ENCODE measurements around the gene ALG14.
"Not testable (repeated sequence)": the region's sequence is repeated elsewhere in the genome, so short reads cannot be mapped to it uniquely, and the experiment has no call there.

Gene ALG14

DNA sequence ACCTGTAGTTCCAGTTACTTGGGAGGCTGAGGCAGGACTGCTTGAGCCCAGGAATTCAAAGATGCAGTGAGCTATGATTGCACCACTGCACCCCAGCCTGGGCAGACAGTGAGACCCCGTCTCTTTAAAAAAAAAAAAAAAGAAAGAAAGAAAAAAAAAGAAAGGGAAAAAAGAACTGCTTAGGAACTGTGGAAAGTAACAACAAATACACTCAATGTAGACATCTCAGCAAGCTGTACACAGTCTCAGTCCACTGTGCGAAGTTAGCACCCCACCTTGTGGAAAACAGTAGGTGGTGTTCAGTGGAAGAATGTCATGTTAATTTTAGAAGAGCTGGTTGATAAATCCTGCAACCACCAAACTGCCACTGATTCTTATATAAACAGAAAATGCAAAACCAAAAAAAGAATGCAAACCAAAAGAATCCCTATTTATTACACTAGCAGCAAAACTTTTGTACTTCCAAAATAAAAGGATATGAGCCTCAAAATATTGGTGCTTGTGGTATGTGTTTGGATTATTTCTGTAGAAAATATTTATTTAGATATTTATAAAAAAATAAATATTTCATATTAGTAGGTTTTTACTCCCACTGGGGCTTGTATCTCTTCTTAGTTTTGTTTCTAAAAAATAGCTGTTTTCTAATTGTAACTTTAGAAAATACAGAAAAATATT lies 31.1 kb downstream of the ALG14 start:
- DNase-seq = peak; percentile 27 to 40

DNA sequence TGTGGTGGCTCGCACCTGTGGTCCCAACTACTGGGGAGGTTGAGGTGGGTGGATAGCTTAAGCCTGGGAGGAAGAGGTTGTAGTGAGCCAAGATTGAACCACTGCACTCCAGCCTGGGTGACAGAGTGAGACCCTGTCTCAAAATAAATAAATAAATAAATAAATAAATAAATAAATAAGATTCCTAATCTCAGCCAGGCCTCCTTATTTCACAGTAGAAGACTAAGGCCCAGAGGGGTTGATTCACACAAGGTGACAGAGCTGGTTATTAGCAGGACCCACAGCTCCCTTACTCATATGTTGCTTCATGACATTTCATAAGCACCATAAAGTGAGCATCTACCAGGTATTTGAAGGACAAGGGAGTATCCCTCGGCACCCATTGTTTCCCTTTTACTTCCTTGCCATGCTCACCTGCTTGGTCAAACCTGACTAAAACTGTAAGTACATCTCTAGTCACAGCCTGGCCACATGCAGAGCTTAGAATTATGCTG lies 32.7 kb downstream of the ALG14 start:
- no peak for DNase-seq

DNA sequence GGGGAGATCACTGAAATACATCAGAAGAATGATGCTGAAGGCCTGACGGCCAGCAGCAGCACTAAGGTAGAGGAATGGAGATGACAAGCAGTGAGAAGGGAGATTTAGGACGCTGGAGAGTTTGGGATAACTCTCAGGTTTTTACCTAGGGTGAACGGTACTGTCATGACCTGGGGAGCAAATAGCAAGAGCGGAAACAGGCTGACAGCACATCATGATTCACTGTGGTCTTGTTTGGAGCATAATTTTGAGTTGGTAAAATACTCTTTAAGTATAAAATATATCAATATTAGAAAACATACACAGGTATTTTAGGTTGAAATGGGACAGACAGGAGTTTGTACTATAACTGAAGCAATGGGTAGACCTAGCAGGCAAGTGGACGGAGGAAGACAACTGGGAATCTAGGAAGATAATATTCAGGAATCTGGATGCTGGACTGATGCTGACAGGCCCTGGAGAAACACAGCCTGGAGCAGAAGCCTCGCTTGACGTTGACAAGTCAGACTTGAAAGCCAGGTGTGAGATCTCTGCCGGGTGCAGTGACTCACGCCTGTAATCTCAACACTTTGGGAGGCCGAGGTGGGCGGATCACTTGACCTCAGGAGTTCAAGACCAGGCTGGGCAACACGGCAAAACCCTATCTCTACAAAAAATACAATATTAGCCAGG lies 33.3 kb downstream of the ALG14 start:
- no peak for DNase-seq

DNA sequence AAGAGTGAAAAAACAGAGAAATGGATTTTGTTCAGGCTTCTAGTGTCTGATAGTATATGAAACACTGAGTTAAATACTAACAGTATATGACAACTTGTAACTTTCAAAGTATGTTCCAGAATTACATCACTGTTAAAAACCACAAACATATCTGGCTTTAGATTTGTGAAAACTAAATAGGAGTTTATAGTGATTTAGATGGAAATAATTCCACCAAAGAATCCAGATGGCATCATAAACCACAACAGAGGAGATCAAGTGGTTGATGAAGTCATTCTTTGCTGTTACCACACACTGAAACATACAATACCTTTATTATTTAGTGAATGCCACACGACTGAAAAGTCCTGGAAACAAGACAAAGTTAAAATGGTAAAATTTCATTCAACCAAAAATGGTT lies 37.2 kb downstream of the ALG14 start:
- DNase-seq = no peak

DNA sequence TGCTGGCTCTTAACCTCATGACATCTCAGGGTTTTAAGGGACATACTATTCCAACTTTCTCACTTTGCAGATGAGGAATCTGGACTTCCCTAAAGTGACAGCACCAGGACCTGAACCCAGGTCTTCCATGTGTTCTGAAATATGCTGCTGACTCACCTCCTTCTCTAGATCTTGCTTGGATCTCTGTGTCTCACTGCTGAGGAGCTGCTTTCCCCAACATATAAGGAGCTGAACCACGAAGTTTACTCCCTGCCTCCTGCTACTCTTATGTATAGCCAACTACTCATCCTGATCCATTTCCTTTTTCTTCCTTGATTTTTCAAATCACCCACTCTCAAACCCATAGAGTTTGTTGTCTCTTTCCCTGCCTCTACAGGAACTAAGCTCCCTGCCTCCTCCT lies 38.2 kb downstream of the ALG14 start:
- DNase-seq = no peak

DNA sequence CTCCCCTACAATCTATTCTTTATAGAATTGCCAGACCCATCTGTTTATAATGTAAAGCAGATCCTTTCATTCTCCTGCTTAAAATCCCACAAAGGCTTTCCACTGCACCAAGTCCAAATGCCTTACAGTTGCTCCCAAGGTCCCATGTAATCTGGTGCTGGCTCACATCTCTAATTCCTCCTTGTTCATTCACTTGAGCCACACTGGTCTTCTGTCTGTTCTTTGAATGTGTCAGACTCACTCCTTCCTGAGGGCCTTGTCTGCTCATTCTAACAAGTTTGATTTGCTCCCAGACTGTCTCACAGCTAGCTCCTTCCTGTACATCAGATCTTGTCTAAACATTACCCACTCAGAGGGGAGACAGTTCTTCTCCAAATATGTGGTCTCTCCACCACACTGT lies 38.9 kb downstream of the ALG14 start:
- DNase-seq = no peak

DNA sequence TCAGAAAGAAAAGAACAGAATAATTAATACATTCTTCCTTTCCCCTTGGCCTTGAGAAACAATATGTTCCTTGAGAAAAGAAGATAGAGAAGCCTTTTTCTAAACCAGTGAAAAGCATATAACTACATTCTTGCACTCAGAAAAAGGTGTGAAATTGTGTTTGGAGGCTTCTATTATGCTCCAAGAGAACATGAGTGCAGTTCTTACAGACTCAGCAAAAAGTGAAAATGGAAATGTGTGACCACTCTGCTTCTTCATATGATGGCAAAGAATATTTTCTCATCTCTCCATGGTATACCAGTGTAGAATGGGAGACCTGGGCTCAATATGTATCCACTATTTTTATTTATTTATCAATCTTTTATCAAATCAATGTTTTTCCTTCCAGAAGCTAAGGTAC lies 43.2 kb downstream of the ALG14 start:
- DNase-seq = no peak

DNA sequence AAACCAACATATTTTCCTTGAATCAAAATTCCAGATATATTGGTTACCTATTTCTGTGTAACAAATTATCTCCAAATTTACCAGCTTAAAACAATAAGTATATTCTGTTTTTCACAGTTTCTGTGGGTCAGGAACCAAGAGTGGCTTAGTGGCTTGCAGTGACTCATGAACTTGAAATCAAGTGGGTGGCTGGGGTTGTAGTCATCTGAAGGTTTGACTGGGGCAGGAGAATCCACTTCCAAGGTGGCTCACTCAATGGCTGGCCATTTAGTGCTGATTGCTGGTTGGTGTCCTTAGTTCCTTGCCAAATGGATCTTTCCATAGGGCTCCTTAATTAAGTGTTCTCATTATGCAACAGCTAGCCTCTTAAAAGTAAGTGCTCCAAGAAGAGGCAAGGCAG lies 43.8 kb downstream of the ALG14 start:
- no peak for DNase-seq

DNA sequence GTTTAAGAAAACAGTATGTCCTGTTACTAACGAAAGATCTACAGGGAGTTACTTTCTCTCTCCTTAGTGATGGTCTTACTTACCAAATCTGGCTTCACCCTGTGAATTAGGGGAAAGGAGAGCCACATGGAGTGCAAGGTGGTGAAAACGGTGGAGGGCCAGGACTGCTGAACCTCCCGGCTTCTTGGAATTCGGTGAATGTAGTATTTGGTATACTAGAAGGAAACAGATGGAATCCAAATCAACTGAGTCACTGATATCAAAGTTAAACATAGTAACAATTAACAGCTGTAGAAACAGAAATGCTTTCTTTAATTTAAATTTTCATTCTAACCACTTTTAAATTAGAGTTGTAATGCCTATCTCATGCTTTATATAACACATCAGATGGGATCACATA lies 45.7 kb downstream of the ALG14 start:
- DNase-seq = no peak

DNA sequence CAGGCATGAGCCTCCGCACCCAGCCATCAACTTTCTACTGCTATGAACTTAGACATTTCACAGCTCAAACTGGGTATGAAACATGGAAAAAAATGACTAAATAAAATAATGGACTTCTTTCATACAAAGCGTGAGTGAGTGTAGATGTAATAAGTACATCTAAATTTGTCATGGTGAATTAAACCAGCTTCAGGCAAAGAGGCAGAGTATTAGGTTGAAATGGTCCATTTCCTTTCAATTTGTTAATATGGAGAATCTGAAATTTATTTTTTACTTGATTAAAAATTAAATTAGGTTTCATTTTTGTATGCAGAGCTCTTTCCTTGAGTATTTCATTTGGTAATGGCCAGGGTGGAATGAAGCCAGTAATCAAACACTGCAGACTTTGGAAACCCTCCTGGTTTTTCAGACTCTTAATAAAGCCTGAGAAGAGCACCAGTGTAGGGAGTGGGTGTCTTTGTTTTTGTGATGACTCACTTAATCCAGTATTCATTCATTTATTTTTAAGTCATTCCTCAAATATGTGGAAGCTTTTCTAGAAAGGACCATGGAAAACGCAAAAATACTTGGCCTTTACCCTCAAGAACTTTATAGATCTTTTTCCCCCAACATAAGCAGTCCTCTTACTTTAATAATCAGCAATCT lies 49.2 kb downstream of the ALG14 start:
- DNase-seq = no peak

DNA sequence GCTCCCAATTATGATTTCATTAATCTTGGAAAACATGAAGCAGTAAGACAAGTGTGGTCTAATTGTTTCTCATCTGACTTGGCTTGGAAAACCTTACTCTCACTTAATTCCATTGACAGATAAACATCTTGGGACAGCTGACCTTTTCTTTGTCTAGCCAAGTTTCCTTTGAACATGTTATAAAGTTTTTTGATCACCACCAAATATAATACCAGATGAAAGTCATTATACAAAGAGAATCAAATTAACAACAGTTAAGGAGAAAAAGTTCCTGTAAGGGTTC lies 50.2 kb downstream of the ALG14 start:
- no peak for DNase-seq

DNA sequence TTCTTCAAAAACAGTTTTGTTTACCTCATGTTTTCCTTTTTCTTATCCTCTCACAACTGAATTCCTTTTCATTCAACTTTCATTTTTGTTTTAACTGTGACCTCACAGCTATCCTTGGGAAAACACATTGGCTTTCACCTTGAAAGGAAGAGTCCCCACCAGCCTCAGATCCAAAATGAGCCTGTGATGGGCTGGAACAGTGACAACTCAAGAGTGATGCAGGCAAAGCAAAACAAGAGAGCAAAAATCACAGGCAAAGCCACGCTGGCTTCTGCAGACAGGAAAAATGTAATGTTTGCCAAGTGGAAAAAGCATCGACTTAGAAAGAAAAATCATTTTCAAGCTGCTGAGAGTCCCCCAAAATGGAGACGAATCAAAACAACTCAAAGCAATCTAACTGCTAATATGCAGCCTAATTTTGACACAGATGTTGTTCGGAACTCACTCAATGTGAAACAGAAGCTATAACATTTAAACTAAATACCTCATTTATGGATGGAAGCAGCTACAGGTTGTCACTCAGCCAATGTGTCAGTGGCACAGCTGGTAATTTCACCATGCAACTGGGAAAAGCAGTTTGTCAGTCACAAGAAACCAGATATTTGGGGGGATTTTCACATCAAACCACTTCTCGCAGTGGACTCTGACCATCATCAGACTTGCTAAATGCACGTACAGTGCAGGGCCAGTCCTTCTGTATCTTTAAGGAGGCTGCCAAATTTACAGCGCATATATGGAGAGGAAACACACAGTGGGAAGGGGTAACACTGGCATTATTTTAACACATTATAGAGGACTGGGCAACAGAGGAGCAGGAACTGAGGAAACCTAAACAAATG lies 50.7 kb downstream of the ALG14 start:
- DNase-seq = no peak

DNA sequence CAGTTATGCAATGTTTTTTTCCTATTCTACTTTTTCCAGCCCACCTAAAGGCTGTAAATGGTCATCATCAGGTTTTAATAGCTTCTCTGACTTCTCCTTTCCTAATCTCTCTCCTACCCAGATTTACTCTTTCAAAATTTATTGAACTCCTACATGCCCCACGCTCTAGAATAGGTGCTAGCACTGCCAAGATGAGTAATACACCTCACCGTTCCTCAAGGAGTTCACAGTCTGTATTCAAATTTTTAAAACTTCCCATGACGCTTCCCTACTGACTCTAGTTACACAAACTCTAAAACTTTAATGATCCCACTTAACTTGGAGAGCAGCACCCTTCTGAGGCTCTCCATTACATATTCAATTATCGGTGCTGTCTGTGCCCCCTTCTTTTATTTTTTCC lies 51.6 kb downstream of the ALG14 start:
- DNase-seq = no peak

DNA sequence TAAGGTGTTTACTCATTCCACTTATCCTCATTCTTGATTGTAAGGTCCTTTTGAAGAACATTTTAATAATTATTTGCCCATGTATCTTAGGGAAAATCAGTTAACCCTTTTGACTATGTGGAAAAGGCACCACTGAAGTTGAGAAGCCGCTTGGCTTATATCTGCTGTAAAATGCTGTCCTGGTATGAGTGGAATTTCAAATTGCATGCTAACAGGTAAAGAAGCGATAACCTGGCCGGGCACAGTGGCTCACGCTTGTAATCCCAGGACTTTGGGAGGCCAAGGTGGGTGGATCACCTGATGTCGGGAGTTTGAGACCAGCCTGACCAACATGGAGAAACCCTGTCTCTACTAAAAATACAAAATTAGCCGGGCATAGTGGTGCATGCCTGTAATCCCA lies 53.3 kb downstream of the ALG14 start:
- DNase-seq = not testable (repeated sequence)

DNA sequence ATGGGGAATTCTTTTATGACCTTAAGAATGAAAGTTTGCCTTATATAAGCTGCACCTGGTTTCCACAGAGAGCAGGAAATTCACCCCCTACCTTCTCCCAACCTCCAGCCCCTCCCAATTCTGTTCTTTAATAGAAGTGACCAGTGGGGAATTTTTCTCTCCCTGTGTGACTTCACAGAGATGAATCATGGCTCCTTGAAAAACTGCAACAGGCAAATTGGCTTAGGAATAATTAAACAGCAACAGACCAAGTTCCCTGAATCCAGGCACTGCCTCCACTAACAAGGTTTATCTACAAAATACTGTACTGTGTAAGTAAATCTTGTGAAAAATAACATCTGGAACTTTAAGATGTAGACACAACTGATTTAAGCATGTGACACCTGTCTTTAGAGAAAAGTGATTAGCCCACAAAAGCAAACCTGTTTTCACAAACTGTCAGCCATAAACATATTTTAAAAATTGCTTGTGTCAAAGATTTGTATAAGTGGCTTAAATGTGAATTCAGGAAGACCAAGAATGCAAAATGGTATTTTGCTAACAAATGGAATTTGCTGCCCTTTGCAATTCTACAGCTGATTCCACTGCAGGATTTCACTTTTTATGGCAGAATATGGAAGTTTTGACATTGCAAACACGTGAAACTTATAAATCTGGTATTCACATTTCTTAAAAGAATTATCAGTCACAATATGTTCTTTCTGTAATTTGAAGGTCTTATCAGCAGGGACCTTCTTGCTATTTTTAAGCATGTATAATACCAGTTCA lies 54.0 kb downstream of the ALG14 start:
- no peak for DNase-seq

DNA sequence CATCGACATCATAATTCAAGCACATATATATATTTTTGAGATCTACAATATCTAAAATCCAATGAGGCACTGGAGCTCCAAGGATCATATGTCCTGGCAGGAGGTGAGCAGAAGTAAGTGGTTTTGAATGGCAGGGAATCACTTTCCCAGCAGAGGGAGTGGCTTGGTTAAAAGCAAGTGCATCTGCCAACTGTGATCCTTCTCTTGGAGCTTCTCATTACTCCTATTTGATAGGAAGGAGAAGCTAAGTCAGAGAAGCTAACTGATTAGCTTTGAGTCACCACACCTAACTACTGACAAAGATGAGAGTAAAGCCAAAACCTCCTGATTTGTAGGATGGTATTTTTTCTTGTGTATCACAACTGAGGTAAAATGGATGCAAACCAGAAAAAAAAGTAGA lies 55.0 kb downstream of the ALG14 start:
- no peak for DNase-seq

DNA sequence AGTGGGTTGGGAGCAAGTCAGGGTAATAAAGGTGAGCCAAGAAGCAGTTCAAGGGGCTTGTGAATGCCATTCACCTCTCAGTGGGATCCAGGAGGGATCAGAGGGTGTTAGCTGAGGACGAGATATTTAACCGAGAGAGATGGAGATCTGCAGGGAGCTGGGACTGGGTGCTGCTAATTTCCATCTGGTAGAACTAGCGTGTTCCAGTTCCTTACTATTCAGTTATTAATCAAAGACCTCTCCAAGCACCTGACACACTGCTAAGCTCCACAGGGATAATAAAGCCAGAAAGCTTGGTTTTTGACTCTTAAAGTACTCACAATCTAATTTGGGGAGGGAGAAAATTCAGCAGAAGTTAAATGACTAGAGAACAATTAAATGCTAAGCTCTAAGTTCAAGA lies 57.7 kb downstream of the ALG14 start:
- no peak for DNase-seq

DNA sequence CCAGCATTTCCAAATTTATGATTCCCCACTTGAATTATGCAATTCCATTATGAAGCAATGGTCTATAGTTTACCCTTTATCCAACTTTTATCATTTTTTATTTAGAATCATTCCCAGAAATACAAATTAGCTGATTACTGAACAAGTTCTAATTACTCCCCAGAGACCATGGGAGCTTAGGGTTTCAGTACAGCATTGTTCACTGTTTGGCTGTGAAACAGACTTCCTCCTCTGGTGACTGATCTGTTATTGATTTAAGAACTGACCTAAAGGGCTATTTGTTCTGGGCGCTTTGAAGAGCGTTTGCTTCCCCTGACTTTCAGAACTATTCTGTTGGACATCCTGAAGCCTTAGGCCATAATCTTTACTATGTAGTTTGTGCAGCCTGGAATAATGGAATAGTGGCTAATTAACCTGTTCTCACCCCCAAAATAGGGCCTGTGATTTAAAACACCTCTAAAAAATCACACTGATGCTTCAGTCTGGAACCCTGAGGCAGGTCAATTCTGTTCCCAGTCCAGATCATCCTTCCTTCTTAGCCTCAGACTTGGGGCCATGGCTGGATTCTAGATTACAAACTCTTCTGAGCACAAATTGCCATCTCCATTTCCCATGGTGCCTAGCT lies 58.7 kb downstream of the ALG14 start:
- no peak for DNase-seq

DNA sequence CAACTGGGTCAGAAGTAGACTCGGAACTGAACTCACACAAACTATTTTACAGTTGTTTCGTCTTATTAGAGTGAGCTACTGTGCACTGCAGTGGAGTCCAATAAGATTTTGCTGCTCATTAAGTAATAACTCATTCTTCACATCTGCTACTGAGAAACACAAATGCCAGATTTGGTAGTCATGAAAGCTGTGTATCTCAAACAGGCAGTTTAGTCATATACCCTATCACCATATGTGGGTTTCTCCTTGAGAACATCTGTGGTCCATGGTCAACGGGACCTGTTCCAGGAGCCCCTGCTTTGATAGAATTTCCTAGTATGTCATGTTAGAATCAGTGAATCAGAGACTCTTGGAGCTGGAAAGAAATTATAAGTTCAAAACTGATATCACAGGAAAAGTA lies 60.4 kb downstream of the ALG14 start:
- no peak for DNase-seq

DNA sequence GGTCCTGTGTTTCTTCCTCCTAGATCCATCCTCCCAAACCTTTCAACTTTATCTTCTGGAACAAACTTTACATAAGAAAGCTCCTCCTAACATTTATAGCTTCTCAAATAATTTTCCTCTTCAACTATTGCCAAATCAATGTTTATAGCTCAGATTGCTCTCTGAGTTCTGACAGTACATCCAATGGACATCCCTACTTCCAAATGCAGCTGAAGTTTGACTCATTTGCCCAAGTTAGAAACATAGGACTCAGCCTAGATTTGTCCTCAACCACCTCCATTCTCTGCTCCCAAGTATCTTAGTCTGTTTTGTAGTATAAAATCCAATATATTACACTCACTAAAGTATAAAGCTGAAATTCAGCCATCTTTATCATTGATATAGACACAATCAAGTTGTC lies 62.6 kb downstream of the ALG14 start:
- DNase-seq = no peak

DNA sequence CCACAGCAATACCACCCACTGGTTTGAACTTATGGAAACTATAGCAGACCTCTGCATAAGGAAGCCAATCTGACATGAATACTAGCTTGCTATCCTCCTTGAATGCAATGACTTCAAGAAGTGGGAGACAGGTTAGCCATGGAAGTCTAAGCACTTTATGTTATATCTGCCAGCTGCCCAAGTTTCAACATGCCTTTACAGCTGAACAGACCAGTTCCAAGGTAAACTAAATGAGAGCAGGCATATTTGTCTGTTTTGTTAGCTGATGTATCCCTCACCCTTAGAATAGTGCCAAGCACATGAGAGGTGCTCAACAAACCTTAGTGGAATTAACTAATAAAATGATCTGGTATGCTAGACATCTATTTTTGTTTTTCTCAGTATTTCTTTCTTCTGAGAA lies 65.1 kb downstream of the ALG14 start:
- DNase-seq = no peak

DNA sequence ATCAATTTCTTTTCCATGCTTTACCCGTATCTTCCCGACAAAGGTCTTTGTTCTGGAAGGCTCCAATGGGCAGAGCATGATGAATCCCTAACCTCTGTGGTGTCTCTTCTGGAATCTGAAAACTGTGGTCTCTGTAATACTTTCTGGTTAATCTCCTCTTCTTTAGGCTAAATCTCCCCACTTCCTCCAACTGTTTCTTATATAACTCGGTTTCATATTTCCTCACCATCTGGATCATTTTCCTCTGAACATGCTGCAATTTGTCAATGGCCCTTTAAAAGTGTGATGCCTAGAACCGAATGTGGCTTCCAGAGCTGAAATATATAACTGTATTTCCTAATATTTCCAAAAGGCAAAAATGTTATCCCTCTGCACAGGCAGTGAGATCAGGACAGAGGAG lies 66.1 kb downstream of the ALG14 start:
- no peak for DNase-seq
